ENCODE results near the gene CCDC142.

The CCDC142 gene

GRCh38 chr2:74528600-74529356 is 46.0 kb upstream of the CCDC142 start:
- TF ChIP-seq, protein P1, sequence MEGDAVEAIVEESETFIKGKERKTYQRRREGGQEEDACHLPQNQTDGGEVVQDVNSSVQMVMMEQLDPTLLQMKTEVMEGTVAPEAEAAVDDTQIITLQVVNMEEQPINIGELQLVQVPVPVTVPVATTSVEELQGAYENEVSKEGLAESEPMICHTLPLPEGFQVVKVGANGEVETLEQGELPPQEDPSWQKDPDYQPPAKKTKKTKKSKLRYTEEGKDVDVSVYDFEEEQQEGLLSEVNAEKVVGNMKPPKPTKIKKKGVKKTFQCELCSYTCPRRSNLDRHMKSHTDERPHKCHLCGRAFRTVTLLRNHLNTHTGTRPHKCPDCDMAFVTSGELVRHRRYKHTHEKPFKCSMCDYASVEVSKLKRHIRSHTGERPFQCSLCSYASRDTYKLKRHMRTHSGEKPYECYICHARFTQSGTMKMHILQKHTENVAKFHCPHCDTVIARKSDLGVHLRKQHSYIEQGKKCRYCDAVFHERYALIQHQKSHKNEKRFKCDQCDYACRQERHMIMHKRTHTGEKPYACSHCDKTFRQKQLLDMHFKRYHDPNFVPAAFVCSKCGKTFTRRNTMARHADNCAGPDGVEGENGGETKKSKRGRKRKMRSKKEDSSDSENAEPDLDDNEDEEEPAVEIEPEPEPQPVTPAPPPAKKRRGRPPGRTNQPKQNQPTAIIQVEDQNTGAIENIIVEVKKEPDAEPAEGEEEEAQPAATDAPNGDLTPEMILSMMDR (IDR thresholded peaks at IDR 0.05; ENCODE audit: low read depth, low read length): no peak
- H3K4me3 ChIP-seq (replicated peaks in 1 of 2; ENCODE audit: low read depth in 2 of 2, low read length in 2 of 2): peak overlapping the region; percentile 98 to 99
- DNase-seq (ENCODE audit: low read depth in 2 of 2): no peak

GRCh38 chr2:74527741-74528140 is 44.9 kb upstream of the CCDC142 start:
- DNase-seq (ENCODE audit: low read depth in 2 of 2): no peak
- TF ChIP-seq, protein P1 (IDR thresholded peaks at IDR 0.05; ENCODE audit: low read depth, low read length): no peak
- H3K4me3 ChIP-seq (replicated peaks in 1 of 2; ENCODE audit: low read depth in 2 of 2, low read length in 2 of 2): no peak overlapping the region

GRCh38 chr2:74526649-74527230 is 43.9 kb upstream of the CCDC142 start:
- DNase-seq (ENCODE audit: low read depth in 2 of 2): no peak
- no peak overlapping the region for H3K4me3 ChIP-seq (replicated peaks in 1 of 2; ENCODE audit: low read depth in 2 of 2, low read length in 2 of 2)
- TF ChIP-seq, protein P1 (IDR thresholded peaks at IDR 0.05; ENCODE audit: low read depth, low read length): no peak

GRCh38 chr2:74525717-74526648 is 43.2 kb upstream of the CCDC142 start, which contains the start of gene DQX1:
DQX1 (minus strand) TSS chr2:74526231; CDS start chr2:74525729, 502 bp downstream.
- TF ChIP-seq, protein P1 (IDR thresholded peaks at IDR 0.05; ENCODE audit: low read depth, low read length): no peak
- no peak within 1 kb of the TSS for H3K4me3 ChIP-seq (replicated peaks in 1 of 2; ENCODE audit: low read depth in 2 of 2, low read length in 2 of 2)
- DNase-seq (ENCODE audit: low read depth in 2 of 2): peak; percentile 30 to 49

DNA sequence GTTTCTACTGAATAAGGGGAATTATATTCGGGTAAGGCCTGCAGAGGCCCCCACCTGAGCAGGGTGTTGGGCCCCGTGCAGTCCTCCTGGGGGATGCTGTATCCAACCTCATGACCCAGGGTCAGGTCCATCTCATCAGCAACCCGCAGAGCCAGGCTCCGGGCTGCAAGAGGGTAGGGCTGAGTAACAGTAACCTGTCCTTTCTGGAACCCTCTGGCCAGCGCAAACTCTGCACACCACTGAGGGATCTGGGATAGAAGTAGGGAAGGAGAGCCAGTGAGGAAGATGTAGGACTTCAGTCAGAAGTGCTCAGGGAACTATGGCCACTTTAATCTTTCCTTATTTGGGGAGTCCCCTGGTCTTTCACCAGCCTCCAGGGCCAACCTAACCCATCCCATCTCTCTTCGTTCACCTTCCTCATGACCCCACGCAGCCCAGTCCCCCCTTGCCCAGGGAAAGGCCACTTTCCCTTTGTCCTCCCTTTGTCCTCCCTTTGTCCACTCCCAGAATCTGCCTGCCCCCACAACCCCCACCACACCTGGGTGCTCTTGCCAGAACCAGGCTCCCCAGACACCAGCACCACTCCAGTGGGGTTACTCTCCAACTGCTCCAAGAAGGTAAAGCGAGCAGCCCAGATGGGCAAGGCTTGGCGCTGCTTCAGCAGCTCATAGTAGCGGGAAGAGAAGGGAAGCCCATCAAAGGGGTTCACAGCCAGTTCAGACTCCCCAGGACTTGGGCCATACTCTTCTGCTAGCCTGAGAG is 42.3 kb upstream of the CCDC142 start:
- TF ChIP-seq, protein P1 (IDR thresholded peaks at IDR 0.05; ENCODE audit: low read depth, low read length): no peak
- DNase-seq (ENCODE audit: low read depth in 2 of 2): no peak
- H3K4me3 ChIP-seq (replicated peaks in 1 of 2; ENCODE audit: low read depth in 2 of 2, low read length in 2 of 2): no peak overlapping the region

DNA sequence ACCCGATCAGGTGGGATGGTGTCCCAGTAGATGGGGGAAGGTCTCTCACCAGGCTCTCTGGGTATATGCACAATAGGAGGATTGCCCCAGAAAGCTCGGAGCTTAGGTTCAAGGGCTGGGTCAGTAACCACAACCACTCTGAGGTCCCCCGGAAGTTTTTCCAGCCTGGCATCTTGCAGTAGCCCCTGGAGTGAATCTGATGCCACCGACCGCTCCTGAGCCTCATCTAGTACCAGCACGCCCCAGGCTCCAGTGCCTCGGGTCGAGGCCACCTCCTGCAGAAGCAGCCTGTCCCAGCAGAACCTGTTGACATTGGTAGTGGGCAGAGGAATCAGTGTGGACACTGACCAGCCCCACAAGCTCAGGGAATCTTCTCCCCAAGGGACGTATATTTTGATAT is 41.2 kb upstream of the CCDC142 start:
- H3K4me3 ChIP-seq (replicated peaks in 1 of 2; ENCODE audit: low read depth in 2 of 2, low read length in 2 of 2): no peak overlapping the region
- DNase-seq (ENCODE audit: low read depth in 2 of 2): no peak
- TF ChIP-seq, protein P1 (IDR thresholded peaks at IDR 0.05; ENCODE audit: low read depth, low read length): no peak

Data from cardiac fibroblast (primary cell).